HG02970 (cell line): ENCODE measurements around the gene TGIF1.

Experiments used
- ATAC-seq: cut with Tn5 transposase; IDR thresholded peaks from one replicate; pipeline ENCODE4 v1.9.1; 2021; ENCODE audit warnings: mild to moderate bottlenecking, moderate library complexity, moderate number of reproducible peaks; ENCODE audit not compliant: unreplicated experiment, low FRiP score

Gene TGIF1

GRCh38 chr18:3508576-3509549 is 58.9 kb downstream of the TGIF1 start:
- no peak for ATAC-seq
